ENCODE results near the gene GALNT10.
"Not testable (repeated sequence)": the region's sequence is repeated elsewhere in the genome, so short reads cannot be mapped to it uniquely, and the experiment has no call there.

GALNT10 gene

GRCh38 chr5:154359221-154359573 lies 168.7 kb downstream of the GALNT10 start:
- no peak for DNase-seq

- not testable (repeated sequence) for DNase-seq
Observed at GRCh38 chr5:154360241-154360640, 169.7 kb downstream of the GALNT10 start.

GRCh38 chr5:154363411-154363810 lies 172.9 kb downstream of the GALNT10 start:
- DNase-seq = no peak

- no peak for DNase-seq
Observed at GRCh38 chr5:154364771-154365170, 174.2 kb downstream of the GALNT10 start.

GRCh38 chr5:154365823-154366222 lies 175.3 kb downstream of the GALNT10 start:
- DNase-seq = no peak

GRCh38 chr5:154366353-154366752 lies 175.8 kb downstream of the GALNT10 start:
- no peak for DNase-seq

- DNase-seq = no peak
Observed at GRCh38 chr5:154367101-154367500, 176.6 kb downstream of the GALNT10 start.

GRCh38 chr5:154368041-154368800 lies 177.7 kb downstream of the GALNT10 start:
- DNase-seq = no peak

GRCh38 chr5:154369682-154370081 lies 179.1 kb downstream of the GALNT10 start:
- no peak for DNase-seq

- DNase-seq = no peak
Observed at GRCh38 chr5:154370119-154370518, 179.6 kb downstream of the GALNT10 start.

GRCh38 chr5:154370813-154371212 lies 180.3 kb downstream of the GALNT10 start:
- DNase-seq = no peak

GRCh38 chr5:154371687-154372086 lies 181.2 kb downstream of the GALNT10 start:
- no peak for DNase-seq

GRCh38 chr5:154372661-154373060 lies 182.1 kb downstream of the GALNT10 start:
- DNase-seq = no peak

- DNase-seq = no peak
Observed at GRCh38 chr5:154373326-154373725, 182.8 kb downstream of the GALNT10 start.

- DNase-seq = no peak
Observed at GRCh38 chr5:154373729-154374179, 183.2 kb downstream of the GALNT10 start.

GRCh38 chr5:154374264-154374663 lies 183.7 kb downstream of the GALNT10 start:
- no peak for DNase-seq

GRCh38 chr5:154375329-154376008 lies 184.9 kb downstream of the GALNT10 start:
- DNase-seq = no peak

GRCh38 chr5:154376481-154376880 lies 185.9 kb downstream of the GALNT10 start:
- DNase-seq = no peak

- DNase-seq = no peak
Observed at GRCh38 chr5:154377754-154378533, 187.4 kb downstream of the GALNT10 start.

GRCh38 chr5:154380263-154380662 lies 189.7 kb downstream of the GALNT10 start:
- no peak for DNase-seq

GRCh38 chr5:154384480-154385235 lies 194.1 kb downstream of the GALNT10 start:
- DNase-seq = no peak

GRCh38 chr5:154385236-154385512 lies 194.6 kb downstream of the GALNT10 start:
- DNase-seq = no peak

GRCh38 chr5:154386952-154387629 lies 196.6 kb downstream of the GALNT10 start:
- no peak for DNase-seq
